ENCODE measurements around the gene MYH10. TPM values are rescaled to one million over a fixed set of nuclear protein-coding genes. Genes with fewer than 3 reads are reported as not detected.

MYH10 gene
- total and polyA plus RNA-seq, 2 experiments from 2014 or later, result 75.6 to 87.8 TPM

GRCh38 chr17:8651013-8651412 lies 20.5 kb upstream of the MYH10 start:
- Histone ChIP-seq H4K20me1 (ENCODE audit: insufficient read depth, poor library complexity, severe bottlenecking) (no peaks in the 10 kb centered on the region), H3K4me1 (ENCODE audit: insufficient read depth) (no peaks in the 10 kb centered on the region), H3K79me2 (no peaks in the 10 kb centered on the region), H3K4me3 (no peak overlapping the region), H3K27ac (no peak overlapping the region), H3K9me2 (replicated peaks; ENCODE audit: insufficient read depth) (no peaks in the 10 kb centered on the region), H2AFZ (no peak overlapping the region), H3K4me2 (no peak overlapping the region), H3K9me3 (ENCODE audit: low read depth) (no peaks in the 10 kb centered on the region), H3K27me3 (no peaks in the 10 kb centered on the region), H3K36me3 (replicated peaks; ENCODE audit: insufficient read depth, low read depth) (no peaks in the 10 kb centered on the region)
- TF ChIP-seq EZH2phosphoT487 (IDR thresholded peaks at IDR 0.05; ENCODE audit: low read depth, severe bottlenecking, unreplicated experiment) (no peak), EZH2 (IDR thresholded peaks at IDR 0.05; ENCODE audit: borderline replicate concordance) (no peak)
- TF ChIP-seq, protein P1, sequence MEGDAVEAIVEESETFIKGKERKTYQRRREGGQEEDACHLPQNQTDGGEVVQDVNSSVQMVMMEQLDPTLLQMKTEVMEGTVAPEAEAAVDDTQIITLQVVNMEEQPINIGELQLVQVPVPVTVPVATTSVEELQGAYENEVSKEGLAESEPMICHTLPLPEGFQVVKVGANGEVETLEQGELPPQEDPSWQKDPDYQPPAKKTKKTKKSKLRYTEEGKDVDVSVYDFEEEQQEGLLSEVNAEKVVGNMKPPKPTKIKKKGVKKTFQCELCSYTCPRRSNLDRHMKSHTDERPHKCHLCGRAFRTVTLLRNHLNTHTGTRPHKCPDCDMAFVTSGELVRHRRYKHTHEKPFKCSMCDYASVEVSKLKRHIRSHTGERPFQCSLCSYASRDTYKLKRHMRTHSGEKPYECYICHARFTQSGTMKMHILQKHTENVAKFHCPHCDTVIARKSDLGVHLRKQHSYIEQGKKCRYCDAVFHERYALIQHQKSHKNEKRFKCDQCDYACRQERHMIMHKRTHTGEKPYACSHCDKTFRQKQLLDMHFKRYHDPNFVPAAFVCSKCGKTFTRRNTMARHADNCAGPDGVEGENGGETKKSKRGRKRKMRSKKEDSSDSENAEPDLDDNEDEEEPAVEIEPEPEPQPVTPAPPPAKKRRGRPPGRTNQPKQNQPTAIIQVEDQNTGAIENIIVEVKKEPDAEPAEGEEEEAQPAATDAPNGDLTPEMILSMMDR (IDR thresholded peaks at IDR 0.05; ENCODE audit: poor library complexity), result no peak
- no peak for DNase-seq (ENCODE audit: low spot score)
- 64% methylated on average over 4 of the region's 4 CpGs for WGBS (ENCODE audit: low lambda C conversion rate, missing lambda C conversion rate)

- H2AFZ ChIP-seq, result no peak overlapping the region
- H3K4me2 ChIP-seq, result no peak overlapping the region
- no peak overlapping the region for H3K4me3 ChIP-seq
- H4K20me1 ChIP-seq (ENCODE audit: insufficient read depth, poor library complexity, severe bottlenecking), result no peaks in the 10 kb centered on the region
- no peaks in the 10 kb centered on the region for H3K4me1 ChIP-seq (ENCODE audit: insufficient read depth)
- H3K27me3 ChIP-seq, result no peaks in the 10 kb centered on the region
- H3K9me2 ChIP-seq (replicated peaks; ENCODE audit: insufficient read depth), result no peaks in the 10 kb centered on the region
- H3K36me3 ChIP-seq (replicated peaks; ENCODE audit: insufficient read depth, low read depth), result no peaks in the 10 kb centered on the region
- H3K9me3 ChIP-seq (ENCODE audit: low read depth), result no peaks in the 10 kb centered on the region
- no peak overlapping the region for H3K27ac ChIP-seq
- 90% methylated on average over 1 of the region's 1 CpG for WGBS (ENCODE audit: low lambda C conversion rate, missing lambda C conversion rate)
- TF ChIP-seq, protein P1 (IDR thresholded peaks at IDR 0.05; ENCODE audit: poor library complexity), result no peak
- TF ChIP-seq EZH2 (IDR thresholded peaks at IDR 0.05; ENCODE audit: borderline replicate concordance), result no peak
- no peak for DNase-seq (ENCODE audit: low spot score)
- H3K79me2 ChIP-seq, result no peaks in the 10 kb centered on the region
Observed at GRCh38 chr17:8650119-8650499, 19.6 kb upstream of the MYH10 start.

DNA sequence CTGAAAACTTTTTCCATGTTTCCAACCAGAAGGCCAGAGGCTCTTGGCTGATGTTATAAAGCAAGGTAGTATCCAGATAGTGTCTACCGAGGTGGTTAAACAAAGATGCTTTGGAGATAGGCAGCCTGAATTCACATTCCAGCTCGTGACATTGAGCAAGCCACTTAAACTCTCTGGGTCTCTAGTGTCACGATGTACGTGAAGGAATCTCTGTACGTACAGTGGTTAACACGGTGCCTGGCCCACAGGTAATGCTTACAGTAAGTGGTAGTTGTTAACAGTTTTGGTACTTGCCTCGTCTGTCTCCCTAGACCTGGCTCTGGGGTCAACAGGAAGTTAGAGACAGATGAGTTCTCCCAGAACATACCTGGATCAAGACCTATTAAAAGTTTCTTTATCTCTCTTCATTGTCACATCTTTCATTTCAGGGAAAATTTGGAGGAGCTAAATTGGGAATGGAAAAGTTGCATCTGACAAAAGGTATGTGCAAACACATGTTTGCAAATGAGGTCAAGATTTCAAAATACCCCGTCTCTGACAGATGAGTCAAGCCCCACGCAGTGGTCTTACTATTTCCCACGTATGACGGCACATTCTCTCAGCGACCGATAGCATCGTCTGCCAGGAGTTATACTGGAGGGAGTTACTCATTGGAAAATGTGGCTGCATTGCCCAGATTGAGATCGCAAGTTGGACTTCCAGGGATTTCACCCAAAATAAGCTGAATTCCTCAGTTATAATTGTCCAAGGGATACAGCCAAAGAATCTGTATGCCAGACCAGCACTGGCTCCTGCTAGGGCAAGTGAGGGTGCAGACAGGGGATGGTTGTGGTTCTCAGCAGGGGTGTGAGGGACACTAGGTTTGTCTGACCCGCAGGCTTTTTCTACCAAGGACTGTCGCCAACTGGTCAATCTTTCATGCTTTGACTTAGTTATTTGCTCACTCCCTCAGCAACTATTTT lies 18.9 kb upstream of the MYH10 start:
- DNase-seq (ENCODE audit: low spot score), result peak; percentile 26
- Histone ChIP-seq H2AFZ (no peak overlapping the region), H3K9me3 (ENCODE audit: low read depth) (no peaks in the 10 kb centered on the region), H3K4me3 (no peak overlapping the region), H3K27ac (no peak overlapping the region), H3K36me3 (replicated peaks; ENCODE audit: insufficient read depth, low read depth) (no peaks in the 10 kb centered on the region), H3K4me2 (no peak overlapping the region), H3K9me2 (replicated peaks; ENCODE audit: insufficient read depth) (no peaks in the 10 kb centered on the region), H3K4me1 (ENCODE audit: insufficient read depth) (no peaks in the 10 kb centered on the region), H3K27me3 (no peaks in the 10 kb centered on the region), H3K79me2 (no peaks in the 10 kb centered on the region), H4K20me1 (ENCODE audit: insufficient read depth, poor library complexity, severe bottlenecking) (no peaks in the 10 kb centered on the region)
- WGBS (ENCODE audit: low lambda C conversion rate, missing lambda C conversion rate), result 83% methylated on average over 17 of the region's 17 CpGs
- TF ChIP-seq EZH2phosphoT487 (IDR thresholded peaks at IDR 0.05; ENCODE audit: low read depth, severe bottlenecking, unreplicated experiment) (no peak), EZH2 (IDR thresholded peaks at IDR 0.05; ENCODE audit: borderline replicate concordance) (no peak)
- TF ChIP-seq, protein P1 (IDR thresholded peaks at IDR 0.05; ENCODE audit: poor library complexity), result no peak
